ENCODE data around the gene SPATA13.

The SPATA13 gene

DNA sequence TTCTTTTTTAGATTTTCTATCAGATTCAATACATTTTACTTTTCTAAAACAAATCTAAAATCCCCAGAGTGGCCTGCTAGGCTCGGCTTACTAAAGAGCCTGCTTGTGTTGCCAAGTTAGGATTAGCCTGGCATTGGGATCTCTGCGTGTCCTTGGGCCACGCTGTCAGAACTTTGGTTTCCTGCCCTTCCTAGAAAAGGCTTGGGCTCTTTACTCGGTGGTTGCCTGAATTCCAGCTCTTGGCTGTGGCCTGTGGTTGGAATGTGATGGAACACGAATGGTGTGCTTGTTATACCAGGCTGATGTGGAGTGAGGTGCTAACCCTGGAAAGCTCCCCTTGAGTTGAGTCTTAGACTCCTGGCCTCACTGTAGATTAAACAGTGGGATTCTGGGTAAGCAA is 8.5 kb downstream of the SPATA13 start:
- no peak for DNase-seq

DNA sequence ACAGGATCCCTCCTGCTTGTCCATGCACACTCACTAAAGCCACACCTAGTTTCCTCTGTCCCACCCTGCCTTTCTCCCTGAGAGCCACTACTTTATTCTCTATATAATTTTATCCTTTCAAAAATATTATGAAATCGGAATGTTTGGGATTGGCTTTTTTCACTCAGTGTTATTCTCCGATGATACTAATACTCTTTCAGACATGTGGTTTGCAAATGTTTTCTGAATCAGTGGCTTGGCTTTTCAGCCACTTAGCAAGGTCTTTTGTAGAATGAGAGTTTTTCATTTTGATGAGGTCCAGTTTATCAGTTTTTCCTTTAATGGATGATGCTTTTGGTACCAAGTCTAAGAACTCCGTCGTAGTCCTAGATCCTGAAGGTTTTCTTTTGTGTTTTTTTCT is 11.6 kb downstream of the SPATA13 start:
- no peak for DNase-seq

DNA sequence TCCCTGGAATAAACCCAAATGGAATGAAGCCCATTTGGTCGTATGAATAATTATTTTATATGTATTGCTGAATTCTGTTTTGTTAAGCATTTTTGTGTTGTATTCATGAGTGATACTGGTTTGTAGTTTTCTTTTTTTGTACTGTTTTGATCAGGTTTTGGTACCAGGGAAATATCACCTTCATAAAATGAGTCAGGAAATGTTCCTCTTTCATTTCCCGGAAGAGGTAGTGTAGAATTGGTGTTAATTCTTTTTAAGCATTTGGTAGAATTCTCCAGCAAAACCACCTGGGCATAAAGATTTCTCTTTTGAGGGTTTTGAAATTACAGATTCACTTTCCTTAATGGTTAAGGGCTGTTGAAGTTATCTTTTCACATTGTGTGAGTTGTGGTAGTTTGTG is 13.3 kb downstream of the SPATA13 start:
- DNase-seq, result no peak

DNA sequence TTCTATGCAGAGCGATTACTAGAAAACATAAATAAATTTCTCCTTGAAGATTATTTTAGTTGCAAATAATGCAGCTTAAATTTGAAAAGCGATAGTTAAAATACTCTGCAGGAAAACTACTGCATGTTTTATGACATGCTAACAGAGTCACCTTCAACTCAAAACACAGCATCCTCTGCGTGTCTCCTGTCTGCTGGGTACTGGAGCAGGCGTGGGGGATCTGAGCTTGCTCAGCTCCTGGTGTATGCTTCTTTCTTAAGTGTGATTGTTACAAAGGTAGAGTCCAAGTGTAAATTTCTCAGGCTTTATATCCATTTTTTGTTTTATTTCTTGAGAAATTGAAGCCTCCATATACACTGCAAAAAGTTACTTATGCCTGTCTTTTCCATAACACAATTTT is 15.3 kb downstream of the SPATA13 start:
- no peak for DNase-seq

- no peak for DNase-seq
These were observed 16.0 kb downstream of the SPATA13 start for GRCh38 chr13:24176351-24177101.

DNA sequence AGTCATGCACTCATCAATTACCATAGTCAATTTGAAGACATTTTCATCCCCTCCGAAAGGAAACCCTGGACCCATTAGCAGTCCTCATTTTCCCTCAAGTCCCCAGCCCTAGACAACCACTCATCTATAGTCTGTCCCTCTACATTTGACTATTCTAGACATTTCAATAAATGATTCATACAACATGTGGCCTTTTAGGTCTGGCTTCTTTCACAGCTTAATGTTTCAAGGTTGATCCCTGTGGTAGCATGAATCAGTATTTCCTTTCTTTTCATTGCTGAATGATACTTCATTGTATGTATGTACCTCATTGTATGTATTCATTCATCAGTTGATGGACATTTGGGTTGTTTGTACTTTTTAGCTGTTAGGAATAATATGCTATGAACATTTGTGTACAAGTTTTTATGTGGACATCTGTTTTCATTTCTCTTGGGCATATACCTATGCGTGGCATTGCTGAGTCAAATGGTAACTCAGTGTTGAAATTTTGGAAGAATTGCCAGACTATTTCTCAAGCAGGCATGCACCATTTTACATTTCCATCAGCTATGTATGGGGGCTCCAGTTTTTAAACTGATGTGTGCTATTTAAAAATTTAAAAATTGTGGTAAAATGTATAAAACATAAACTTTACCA is 18.4 kb downstream of the SPATA13 start:
- DNase-seq, result no peak

DNA sequence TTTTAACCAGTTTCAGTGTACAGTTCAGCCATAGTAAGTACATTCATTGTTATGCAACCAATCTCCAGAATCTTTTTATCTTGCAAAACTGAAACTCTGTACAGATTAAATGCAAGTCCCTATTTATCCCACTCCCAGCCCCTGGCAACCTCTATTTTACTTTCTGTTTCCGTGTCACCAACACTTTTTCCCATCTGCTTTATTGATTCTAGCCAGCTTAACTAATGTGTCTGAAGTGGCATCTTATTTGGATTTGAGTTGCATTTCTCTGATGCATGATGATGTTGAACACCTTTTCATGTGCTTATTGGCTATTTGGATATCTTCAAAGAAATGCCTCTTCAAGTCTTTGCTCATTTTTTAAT is 18.9 kb downstream of the SPATA13 start:
- no peak for DNase-seq

GRCh38 chr13:24180750-24181377 is 20.3 kb downstream of the SPATA13 start:
- DNase-seq, result no peak

GRCh38 chr13:24181991-24182702 is 21.6 kb downstream of the SPATA13 start:
- no peak for DNase-seq

DNA sequence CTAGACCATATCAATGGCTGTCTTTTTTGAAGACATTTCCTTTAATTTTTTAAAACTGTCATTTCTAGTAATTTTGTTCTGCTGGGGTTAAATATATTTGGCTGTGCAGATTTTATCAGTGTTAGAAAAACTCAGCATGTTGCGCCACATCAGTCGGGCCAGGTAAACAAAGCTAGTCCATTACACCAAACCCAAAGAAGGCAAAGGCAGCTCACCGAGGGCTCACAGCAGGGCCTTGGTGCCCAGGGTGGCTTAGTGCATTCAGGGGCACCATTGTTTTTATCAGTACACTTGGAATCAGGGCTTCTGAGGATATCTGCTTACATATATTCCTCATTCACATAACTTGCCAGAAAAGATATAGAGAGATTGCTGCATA is 22.2 kb downstream of the SPATA13 start:
- DNase-seq, result no peak

- DNase-seq, result no peak
These were observed 23.2 kb downstream of the SPATA13 start for GRCh38 chr13:24183741-24184182.

DNA sequence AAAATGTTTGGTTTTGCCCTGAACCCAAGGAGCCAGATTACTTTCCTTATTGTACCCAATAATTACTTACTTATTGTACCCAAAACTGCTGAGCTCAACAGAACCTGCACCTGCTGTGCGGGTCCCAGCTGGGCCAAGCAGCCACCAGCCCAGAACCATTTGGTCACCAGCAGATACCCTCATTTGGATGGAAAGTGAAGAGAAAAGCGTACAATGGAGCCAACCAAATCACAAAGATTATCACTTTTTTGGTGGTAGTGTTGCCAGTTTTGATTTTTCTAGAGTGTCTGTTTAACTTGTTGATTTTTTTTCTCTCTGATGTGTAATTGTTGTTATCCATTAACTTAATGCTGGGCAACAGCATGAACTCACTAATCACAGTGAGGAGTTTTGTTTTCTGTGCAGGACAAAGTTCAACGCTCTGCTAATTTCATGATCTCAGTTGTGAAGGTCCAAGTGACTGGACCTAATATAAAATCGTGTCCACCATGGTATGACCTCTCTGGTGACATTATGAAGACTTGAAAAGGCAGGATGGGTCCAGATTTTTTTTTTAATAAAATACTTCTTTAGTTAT is 23.8 kb downstream of the SPATA13 start:
- no peak for DNase-seq

- DNase-seq, result no peak
These were observed 24.4 kb downstream of the SPATA13 start for GRCh38 chr13:24184882-24185281.

DNA sequence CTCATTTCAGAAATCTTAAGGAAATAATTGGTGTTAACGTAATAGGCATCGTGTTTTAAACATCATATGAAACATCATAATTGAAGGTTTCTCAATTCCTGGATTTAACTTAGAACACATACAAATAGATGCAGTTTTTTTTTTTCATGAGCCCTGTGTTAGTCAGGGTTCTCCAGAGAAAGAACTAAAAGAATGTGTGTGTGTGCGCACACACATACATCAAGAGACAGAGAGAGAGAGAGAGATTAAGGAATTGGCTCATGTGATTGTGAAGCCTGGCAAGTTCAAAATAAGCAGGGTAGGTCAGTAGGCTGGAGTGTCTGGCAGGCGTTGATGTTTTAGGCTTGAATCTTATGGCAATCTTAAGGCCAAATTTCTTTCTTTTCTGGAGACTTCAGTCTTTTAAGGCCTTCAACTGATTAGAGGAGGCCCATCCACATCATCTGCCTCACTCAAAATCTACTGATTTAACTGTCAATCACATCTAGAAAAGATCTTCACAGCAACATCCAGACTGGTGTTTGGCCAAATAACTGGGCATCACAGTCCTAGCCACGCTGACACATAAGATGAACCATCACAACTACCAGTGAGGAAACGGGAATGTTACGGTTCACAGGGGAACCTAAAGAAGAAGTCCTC is 25.2 kb downstream of the SPATA13 start:
- DNase-seq, result no peak

DNA sequence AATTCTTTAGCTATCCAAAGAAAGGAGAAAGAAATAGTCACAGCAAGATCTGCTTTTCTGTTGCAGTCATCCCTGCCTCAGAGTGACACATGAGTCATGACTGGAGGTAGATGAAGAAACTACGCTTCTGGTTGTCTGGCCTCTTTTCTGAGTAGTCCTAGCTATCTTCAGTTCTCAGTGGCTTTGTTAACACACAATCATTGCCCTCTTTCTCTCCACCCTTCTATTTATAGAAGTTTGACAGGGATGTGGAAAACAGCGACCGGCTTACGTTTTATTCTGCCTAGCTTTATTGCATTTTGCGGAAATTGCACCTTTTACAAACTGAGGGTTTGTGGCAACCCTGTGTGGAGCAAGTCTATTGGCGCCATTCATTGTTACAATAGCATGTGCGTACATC is 26.7 kb downstream of the SPATA13 start:
- no peak for DNase-seq

- DNase-seq, result no peak
These were observed 31.7 kb downstream of the SPATA13 start for GRCh38 chr13:24192057-24192810.

- no peak for DNase-seq
These were observed 32.3 kb downstream of the SPATA13 start for GRCh38 chr13:24192811-24193162.

GRCh38 chr13:24194447-24194846 is 33.9 kb downstream of the SPATA13 start:
- DNase-seq, result no peak

GRCh38 chr13:24195626-24196025 is 35.1 kb downstream of the SPATA13 start:
- no peak for DNase-seq

DNA sequence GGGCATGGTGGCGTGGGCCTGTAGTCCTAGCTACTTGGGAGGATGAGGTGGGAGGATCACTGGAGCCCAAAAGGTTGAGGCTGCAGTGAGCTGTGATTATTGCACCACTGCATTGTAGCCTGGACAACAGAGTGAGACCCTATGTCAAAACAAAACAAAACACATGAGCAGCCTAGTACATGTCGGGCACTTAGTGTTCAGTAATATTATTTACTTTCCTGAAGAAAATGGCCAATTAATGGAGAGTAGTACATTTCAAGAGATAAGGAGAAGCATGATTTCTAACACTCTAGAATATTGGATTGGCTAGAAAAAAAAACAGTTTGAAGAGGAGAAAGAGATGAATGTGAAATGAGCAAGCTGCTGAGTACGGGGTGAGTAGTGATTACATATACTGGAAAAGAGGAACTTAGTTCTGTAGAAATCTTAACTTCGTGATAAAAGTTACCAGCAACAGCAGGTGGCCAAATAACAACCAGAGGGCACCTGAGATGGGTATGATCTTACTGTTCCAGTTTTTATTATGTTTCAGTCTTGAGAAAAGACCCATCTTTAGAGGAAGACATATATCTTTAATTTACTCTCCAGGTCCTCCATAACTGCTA is 36.2 kb downstream of the SPATA13 start:
- no peak for DNase-seq

GRCh38 chr13:24199016-24199415 is 38.5 kb downstream of the SPATA13 start:
- DNase-seq, result no peak

DNA sequence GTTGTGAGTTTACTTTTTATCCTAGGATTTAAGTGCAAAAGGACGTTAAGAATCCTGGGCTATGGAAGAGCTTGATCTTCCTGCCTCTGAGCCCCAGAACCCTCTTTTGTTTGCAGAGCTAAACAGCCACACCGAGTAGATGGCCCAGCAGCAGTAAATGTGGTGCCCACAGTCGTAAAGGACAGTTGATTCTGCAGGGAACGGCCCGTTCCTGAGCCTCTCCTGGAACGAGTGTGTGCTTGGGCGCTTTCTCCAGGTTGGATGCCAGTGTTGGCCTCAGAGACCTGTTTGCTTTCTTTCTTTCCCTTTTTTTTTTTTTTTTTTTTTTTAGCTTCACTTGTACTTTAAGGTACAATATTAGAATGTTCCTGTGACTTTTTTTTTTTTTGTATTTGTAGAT is 41.7 kb downstream of the SPATA13 start:
- no peak for DNase-seq

Measured in activated naive CD4-positive, alpha-beta T cell treated with anti-CD3 and anti-CD28 coated beads, Interleukin-2, amount 50 U/mL, for 16 hours (primary cell).